Hematopoietic multipotent progenitor cell treated with erythropoietin and hydrocortisone succinate and interleukin-3 and kit ligand, for 15 days (in vitro differentiated cells): ENCODE measurements around the gene LRRC47.
A peak's percentile ranks its signal among the peaks of the same experiment; 100 is the strongest.
"Not testable (repeated sequence)": the region's sequence is repeated elsewhere in the genome, so short reads cannot be mapped to it uniquely, and the experiment has no call there.

Experiments used
- DNase-seq: peaks from one replicate; pipeline ENCODE4 v3.0.0-alpha.2; 2015; ENCODE audit warnings: low spot score

The LRRC47 gene

GRCh38 chr1:3772027-3772714 is 24.1 kb downstream of the LRRC47 start:
- DNase-seq, result peak; percentile 89

GRCh38 chr1:3771108-3772026 is 24.9 kb downstream of the LRRC47 start:
- no peak for DNase-seq

- DNase-seq, result no peak
Observed at GRCh38 chr1:3770047-3770765, 26.1 kb downstream of the LRRC47 start.

GRCh38 chr1:3768811-3769390 is 27.4 kb downstream of the LRRC47 start:
- DNase-seq, result no peak

GRCh38 chr1:3767328-3767925 is 28.9 kb downstream of the LRRC47 start:
- DNase-seq, result no peak

DNA sequence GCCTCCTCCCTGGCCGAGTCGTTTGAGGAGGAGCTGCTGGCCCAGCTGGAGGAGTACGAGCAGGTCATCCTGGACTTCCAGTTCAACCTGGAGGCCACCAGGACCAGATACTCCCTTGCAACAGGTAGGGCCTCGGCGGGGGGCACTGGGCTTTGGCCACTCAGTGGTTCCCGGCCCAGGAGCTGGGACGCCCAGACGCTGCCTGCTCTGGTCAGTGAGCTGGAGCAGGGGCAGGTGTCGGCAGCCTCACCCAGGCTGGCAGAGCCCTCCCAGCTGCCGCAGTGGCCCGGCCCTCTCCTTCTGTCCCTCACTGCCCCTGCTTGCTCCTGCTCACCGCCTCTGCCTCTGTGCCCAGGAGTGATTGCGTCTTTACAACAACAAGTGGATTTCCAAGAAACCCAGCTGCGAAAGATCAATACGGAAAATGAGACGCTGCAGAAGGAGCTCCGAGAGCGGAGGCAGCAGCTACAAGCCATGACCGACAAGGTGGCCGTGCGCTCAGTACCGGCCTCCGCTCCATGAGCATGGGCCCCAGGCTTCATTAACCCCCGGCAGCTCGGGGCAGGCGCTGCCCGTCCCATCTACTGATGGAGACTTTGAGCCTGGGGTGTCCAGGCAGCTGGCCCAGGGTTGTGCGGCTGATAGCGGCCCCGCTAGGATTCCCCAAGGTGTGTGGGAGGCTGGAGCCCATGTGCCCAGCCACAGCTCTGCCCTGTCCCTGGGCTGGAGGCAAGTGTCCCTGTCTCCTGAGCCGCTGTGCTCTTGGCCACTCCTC is 32.8 kb downstream of the LRRC47 start:
- no peak for DNase-seq

- no peak for DNase-seq
Observed at GRCh38 chr1:3762873-3763228, 33.4 kb downstream of the LRRC47 start.

DNA sequence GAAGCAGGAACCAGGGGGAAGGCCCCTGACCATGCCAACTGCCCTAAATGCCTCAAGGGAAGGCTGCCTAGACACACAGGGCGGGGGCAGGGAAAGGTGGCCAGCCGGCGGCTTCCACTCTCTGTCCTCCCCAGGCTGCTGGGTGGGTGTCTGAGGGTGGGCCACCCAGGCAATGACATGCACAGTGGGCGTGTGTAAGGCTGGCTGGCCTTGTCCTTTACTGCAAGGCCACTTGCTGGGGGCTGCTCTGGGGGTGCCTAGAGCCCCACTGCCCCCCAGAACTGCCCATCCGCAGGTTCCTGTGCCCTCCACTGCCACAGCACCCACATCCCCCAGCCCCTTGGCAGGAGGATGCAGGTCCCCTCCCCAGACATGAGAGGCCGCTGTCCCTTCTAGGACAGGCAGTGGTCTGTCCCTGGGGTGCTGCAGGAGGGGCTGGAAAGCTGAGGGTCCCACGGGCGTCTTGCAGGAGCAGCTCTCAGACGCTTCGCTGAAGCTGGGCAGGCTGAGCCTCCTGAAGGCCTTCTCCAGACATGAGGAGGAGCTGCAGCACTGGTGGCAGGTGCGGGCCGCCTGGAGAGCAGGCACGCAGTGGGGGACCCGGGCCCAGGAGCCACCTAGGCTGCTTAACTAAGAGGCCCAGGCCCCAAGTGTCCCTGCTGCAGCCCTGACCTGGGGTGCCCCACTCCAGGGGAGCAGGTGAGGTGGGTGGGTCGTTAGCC is 34.0 kb downstream of the LRRC47 start:
- no peak for DNase-seq

- DNase-seq, result no peak
Observed at GRCh38 chr1:3761296-3762010, 34.8 kb downstream of the LRRC47 start.

- DNase-seq, result peak; percentile 79
Observed at GRCh38 chr1:3759796-3760195, 36.5 kb downstream of the LRRC47 start.

- no peak for DNase-seq
Observed at GRCh38 chr1:3759164-3759563, 37.1 kb downstream of the LRRC47 start.

GRCh38 chr1:3756394-3756793 is 39.9 kb downstream of the LRRC47 start:
- DNase-seq, result no peak

- no peak for DNase-seq
Observed at GRCh38 chr1:3753656-3754454, 42.4 kb downstream of the LRRC47 start.

GRCh38 chr1:3752400-3752945 is 43.8 kb downstream of the LRRC47 start, which contains the start of gene CCDC27:
Gene CCDC27 (plus strand): TSS chr1:3752450. CDS start chr1:3752482, 32 bp downstream.
- no peak for DNase-seq

GRCh38 chr1:3750741-3751140 is 45.6 kb downstream of the LRRC47 start:
- peak; percentile 14 for DNase-seq

DNA sequence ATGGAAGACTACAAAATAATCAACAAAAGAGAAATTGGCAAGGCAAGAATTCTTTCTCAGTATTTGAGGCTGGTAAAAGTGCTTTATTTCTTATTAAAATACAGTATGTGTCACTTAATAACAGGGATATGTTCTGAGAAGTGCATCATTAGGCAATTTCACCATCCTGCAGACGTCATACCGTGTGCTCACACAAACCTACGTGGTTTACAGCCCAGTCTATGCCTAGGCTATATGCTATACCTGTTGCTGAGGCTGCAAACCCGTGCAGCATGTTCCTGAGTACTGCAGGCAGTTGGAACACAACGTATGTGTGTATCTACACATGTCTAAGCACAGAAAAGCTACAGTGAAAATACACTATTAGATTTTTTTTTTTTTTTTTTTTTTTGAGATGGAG is 46.8 kb downstream of the LRRC47 start:
- no peak for DNase-seq

DNA sequence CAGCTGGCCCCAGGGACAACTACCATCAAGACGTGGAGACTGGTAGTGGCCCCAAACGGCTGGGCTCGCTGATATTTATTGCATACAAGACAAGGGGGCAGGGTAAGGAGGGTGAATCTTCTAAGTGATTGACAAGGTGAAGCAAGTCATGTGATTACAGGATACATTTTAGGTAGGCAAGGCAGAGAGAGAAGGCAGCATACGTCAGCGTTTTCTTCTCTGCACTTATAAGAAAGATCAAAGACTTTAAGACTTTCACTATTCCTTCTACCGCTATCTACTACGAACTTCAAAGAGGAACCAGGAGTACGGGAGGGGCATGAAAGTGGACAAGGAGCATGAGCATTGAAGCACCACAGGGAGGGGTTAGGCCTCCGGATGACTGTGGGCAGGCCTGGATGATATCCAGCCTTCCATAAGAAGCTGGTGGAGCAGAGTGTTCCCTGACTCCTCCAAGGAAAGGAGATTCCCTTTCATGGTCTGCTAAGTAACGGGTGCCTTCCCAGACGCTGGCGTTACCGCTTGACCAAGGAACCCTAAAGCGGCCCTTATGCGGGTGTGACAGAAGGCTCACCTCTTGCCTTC is 47.9 kb downstream of the LRRC47 start:
- DNase-seq, result not testable (repeated sequence)

DNA sequence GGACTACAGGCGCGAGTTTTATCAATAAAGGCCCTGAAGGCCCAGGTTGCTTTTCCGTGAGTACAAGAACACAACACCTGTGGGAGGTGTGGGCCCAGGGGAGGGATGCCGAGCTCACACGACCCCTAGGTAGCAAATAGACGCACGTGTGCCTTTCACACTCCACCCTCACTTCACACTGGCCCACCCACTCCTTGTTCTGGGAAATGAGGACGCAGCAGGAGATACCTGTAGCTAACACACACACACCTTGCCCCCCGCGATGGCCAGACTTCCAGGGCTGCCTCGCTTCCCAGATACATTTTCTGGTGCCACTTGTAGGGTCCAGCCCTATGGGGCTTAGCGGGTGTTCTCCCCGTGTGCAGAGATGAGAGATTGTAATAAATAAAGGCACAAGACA is 48.4 kb downstream of the LRRC47 start:
- no peak for DNase-seq
